Measurements from ENCODE around the gene P2RX3.

GRCh38 chr11:57325735-57326048, 12.5 kb upstream of the P2RX3 start:
- TF ChIP-seq SIN3A (IDR thresholded peaks at IDR 0.05; ENCODE audit: low read depth, low read length), result no peak
- TF ChIP-seq, protein P1, sequence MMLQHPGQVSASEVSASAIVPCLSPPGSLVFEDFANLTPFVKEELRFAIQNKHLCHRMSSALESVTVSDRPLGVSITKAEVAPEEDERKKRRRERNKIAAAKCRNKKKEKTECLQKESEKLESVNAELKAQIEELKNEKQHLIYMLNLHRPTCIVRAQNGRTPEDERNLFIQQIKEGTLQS (IDR thresholded peaks at IDR 0.05; ENCODE audit: borderline replicate concordance, extremely low read depth, low read depth, low read length), result no peak
- no peak for TF ChIP-seq ETV6 (conservative IDR thresholded peaks at IDR 0.05 in 1 of 2, IDR thresholded peaks at IDR 0.05 in 1 of 2; ENCODE audit: borderline replicate concordance in 1 of 2, low read depth in 1 of 2)
- no peak for TF ChIP-seq POLR2A (IDR thresholded peaks at IDR 0.05; ENCODE audit: low read depth, low read length)
- no peak for TF ChIP-seq CTCF (IDR thresholded peaks at IDR 0.05 in 2 of 3, conservative IDR thresholded peaks at IDR 0.05 in 1 of 3; ENCODE audit: control insufficient read depth in 2 of 3, extremely low read depth in 1 of 3, insufficient read depth in 1 of 3, low read depth in 3 of 3, low read length in 3 of 3)
- TF ChIP-seq TAF1 (IDR thresholded peaks at IDR 0.05; ENCODE audit: borderline replicate concordance, low read depth, low read length), result no peak
- no peak for TF ChIP-seq ASH2L (IDR thresholded peaks at IDR 0.05; ENCODE audit: borderline replicate concordance, low read depth)
- TF ChIP-seq ATF7 (IDR thresholded peaks at IDR 0.05; ENCODE audit: low read depth), result no peak
- TF ChIP-seq NRF1 (conservative IDR thresholded peaks at IDR 0.05; ENCODE audit: low read depth, low read length), result no peak
- TF ChIP-seq EZH2 (IDR thresholded peaks at IDR 0.05; ENCODE audit: borderline replicate concordance, control insufficient read depth, low read depth, low read length), result no peak
- no peak for TF ChIP-seq EP300 (IDR thresholded peaks at IDR 0.05; ENCODE audit: borderline replicate concordance in 1 of 2, control insufficient read depth in 1 of 2, low read depth in 2 of 2, low read length in 2 of 2)
- TF ChIP-seq IRF4 (IDR thresholded peaks at IDR 0.05; ENCODE audit: low read depth, low read length), result no peak
- TF ChIP-seq, protein P2, sequence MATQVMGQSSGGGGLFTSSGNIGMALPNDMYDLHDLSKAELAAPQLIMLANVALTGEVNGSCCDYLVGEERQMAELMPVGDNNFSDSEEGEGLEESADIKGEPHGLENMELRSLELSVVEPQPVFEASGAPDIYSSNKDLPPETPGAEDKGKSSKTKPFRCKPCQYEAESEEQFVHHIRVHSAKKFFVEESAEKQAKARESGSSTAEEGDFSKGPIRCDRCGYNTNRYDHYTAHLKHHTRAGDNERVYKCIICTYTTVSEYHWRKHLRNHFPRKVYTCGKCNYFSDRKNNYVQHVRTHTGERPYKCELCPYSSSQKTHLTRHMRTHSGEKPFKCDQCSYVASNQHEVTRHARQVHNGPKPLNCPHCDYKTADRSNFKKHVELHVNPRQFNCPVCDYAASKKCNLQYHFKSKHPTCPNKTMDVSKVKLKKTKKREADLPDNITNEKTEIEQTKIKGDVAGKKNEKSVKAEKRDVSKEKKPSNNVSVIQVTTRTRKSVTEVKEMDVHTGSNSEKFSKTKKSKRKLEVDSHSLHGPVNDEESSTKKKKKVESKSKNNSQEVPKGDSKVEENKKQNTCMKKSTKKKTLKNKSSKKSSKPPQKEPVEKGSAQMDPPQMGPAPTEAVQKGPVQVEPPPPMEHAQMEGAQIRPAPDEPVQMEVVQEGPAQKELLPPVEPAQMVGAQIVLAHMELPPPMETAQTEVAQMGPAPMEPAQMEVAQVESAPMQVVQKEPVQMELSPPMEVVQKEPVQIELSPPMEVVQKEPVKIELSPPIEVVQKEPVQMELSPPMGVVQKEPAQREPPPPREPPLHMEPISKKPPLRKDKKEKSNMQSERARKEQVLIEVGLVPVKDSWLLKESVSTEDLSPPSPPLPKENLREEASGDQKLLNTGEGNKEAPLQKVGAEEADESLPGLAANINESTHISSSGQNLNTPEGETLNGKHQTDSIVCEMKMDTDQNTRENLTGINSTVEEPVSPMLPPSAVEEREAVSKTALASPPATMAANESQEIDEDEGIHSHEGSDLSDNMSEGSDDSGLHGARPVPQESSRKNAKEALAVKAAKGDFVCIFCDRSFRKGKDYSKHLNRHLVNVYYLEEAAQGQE (IDR thresholded peaks at IDR 0.05; ENCODE audit: low read depth, low read length), result no peak
- no peak for TF ChIP-seq POLR2AphosphoS5 (IDR thresholded peaks at IDR 0.05; ENCODE audit: low read length)
